ENCODE results near the gene WDR70. TPM values are rescaled to one million over a fixed set of nuclear protein-coding genes. Genes with fewer than 3 reads are reported as not detected.
"Not testable (repeated sequence)": the region's sequence is repeated elsewhere in the genome, so short reads cannot be mapped to it uniquely, and the experiment has no call there.

The WDR70 gene
- total RNA-seq, 1 experiment from 2014 or later, result 30.0 TPM

- intact Hi-C loops (cut with micrococcal nuclease; ENCODE audit: unreplicated experiment), result loop anchor here (10.0 kb wide), 1 partner anchor 536 kb away; no protein-coding TSS in a partner anchor
- no peak overlapping the region for H3K4me3 Mint-ChIP-seq (ENCODE audit: low read depth, unreplicated experiment)
- no TSS peak for BruUV-seq (replicated peaks)
- H3K36me3 Mint-ChIP-seq (ENCODE audit: insufficient read depth, unreplicated experiment), result no peaks in the 10 kb centered on the region
- peak; percentile 73 for DNase-seq
- H3K4me1 Mint-ChIP-seq (ENCODE audit: low read depth, unreplicated experiment), result no peaks in the 10 kb centered on the region
- peak overlapping the region; percentile 25 for H3K27ac Mint-ChIP-seq (ENCODE audit: unreplicated experiment)
- H3K9me3 Mint-ChIP-seq (ENCODE audit: low read depth, unreplicated experiment), result no peaks in the 10 kb centered on the region
- H3K27me3 Mint-ChIP-seq (ENCODE audit: unreplicated experiment), result no peaks in the 10 kb centered on the region
- CTCF ChIA-PET, result interaction anchor here (0.7 kb wide), 2 partner anchors 28 to 255 kb away, joined by 3 to 5 read pairs; no protein-coding TSS in a partner anchor
- TF ChIP-seq CTCF (IDR thresholded peaks at IDR 0.05; ENCODE audit: unreplicated experiment), result no peak
These were observed 289.5 kb downstream of the WDR70 start for GRCh38 chr5:37668524-37669047.

- intact Hi-C loops (cut with micrococcal nuclease; ENCODE audit: unreplicated experiment); CTCF ChIA-PET: not testable (repeated sequence)
These were observed 293.0 kb downstream of the WDR70 start for GRCh38 chr5:37672118-37672588.

GRCh38 chr5:37674361-37674760, 295.2 kb downstream of the WDR70 start:
- BruUV-seq (replicated peaks); intact Hi-C loops (cut with micrococcal nuclease; ENCODE audit: unreplicated experiment); CTCF ChIA-PET; H3K4me1 Mint-ChIP-seq (ENCODE audit: low read depth, unreplicated experiment); H3K27ac Mint-ChIP-seq (ENCODE audit: unreplicated experiment); DNase-seq; H3K27me3 Mint-ChIP-seq (ENCODE audit: unreplicated experiment); H3K4me3 Mint-ChIP-seq (ENCODE audit: low read depth, unreplicated experiment); H3K9me3 Mint-ChIP-seq (ENCODE audit: low read depth, unreplicated experiment); H3K36me3 Mint-ChIP-seq (ENCODE audit: insufficient read depth, unreplicated experiment): not testable (repeated sequence)

More at GRCh38 chr5:37672118-37672588, 293.0 kb downstream of the WDR70 start:
- H3K4me1 Mint-ChIP-seq (ENCODE audit: low read depth, unreplicated experiment); BruUV-seq (replicated peaks); H3K36me3 Mint-ChIP-seq (ENCODE audit: insufficient read depth, unreplicated experiment); H3K27ac Mint-ChIP-seq (ENCODE audit: unreplicated experiment); H3K4me3 Mint-ChIP-seq (ENCODE audit: low read depth, unreplicated experiment); DNase-seq; H3K27me3 Mint-ChIP-seq (ENCODE audit: unreplicated experiment); H3K9me3 Mint-ChIP-seq (ENCODE audit: low read depth, unreplicated experiment): not testable (repeated sequence)

- H3K4me1 Mint-ChIP-seq (ENCODE audit: low read depth, unreplicated experiment); CTCF ChIA-PET; intact Hi-C loops (cut with micrococcal nuclease; ENCODE audit: unreplicated experiment); DNase-seq; H3K27ac Mint-ChIP-seq (ENCODE audit: unreplicated experiment); H3K27me3 Mint-ChIP-seq (ENCODE audit: unreplicated experiment); BruUV-seq (replicated peaks); H3K9me3 Mint-ChIP-seq (ENCODE audit: low read depth, unreplicated experiment); H3K4me3 Mint-ChIP-seq (ENCODE audit: low read depth, unreplicated experiment); H3K36me3 Mint-ChIP-seq (ENCODE audit: insufficient read depth, unreplicated experiment): not testable (repeated sequence)
These were observed 300.2 kb downstream of the WDR70 start for GRCh38 chr5:37679326-37679725.

GRCh38 chr5:37679903-37680302, 300.8 kb downstream of the WDR70 start:
- H3K36me3 Mint-ChIP-seq (ENCODE audit: insufficient read depth, unreplicated experiment); H3K4me1 Mint-ChIP-seq (ENCODE audit: low read depth, unreplicated experiment); BruUV-seq (replicated peaks); intact Hi-C loops (cut with micrococcal nuclease; ENCODE audit: unreplicated experiment); H3K9me3 Mint-ChIP-seq (ENCODE audit: low read depth, unreplicated experiment); H3K27ac Mint-ChIP-seq (ENCODE audit: unreplicated experiment); H3K4me3 Mint-ChIP-seq (ENCODE audit: low read depth, unreplicated experiment); H3K27me3 Mint-ChIP-seq (ENCODE audit: unreplicated experiment); CTCF ChIA-PET; DNase-seq: not testable (repeated sequence)

- no TSS peak for BruUV-seq (replicated peaks)
- no peak for TF ChIP-seq CTCF (IDR thresholded peaks at IDR 0.05; ENCODE audit: unreplicated experiment)
- Mint-ChIP-seq H3K27ac (ENCODE audit: unreplicated experiment) (no peak overlapping the region), H3K9me3 (ENCODE audit: low read depth, unreplicated experiment) (peaks cover 3% of the 10 kb centered on the region), H3K27me3 (ENCODE audit: unreplicated experiment) (no peaks in the 10 kb centered on the region), H3K36me3 (ENCODE audit: insufficient read depth, unreplicated experiment) (no peaks in the 10 kb centered on the region), H3K4me1 (ENCODE audit: low read depth, unreplicated experiment) (no peaks in the 10 kb centered on the region), H3K4me3 (ENCODE audit: low read depth, unreplicated experiment) (no peak overlapping the region)
- DNase-seq, result no peak
- CTCF ChIA-PET, result no interaction called here
- intact Hi-C loops (cut with micrococcal nuclease; ENCODE audit: unreplicated experiment), result no loop called here
These were observed 304.0 kb downstream of the WDR70 start for GRCh38 chr5:37683072-37683471.
